Sigmoid colon (tissue), 4 donors: ENCODE data around the gene ZNF195.
"Not testable (repeated sequence)": the region's sequence is repeated elsewhere in the genome, so short reads cannot be mapped to it uniquely, and the experiment has no call there.

Experiments
- EP300 ChIP-seq, 4 donors: sonication (generic); formaldehyde crosslinking; IDR thresholded peaks; one replicate each; pipeline ENCODE4 v1.6.1; 2017; ENCODE audit warnings: antibody characterized with exemption in 4 of 4
- POLR2A ChIP-seq, 2 donors: fragments of 450-650 bp; IDR thresholded peaks; one replicate each; pipeline ENCODE4 v1.6.1; 2016; ENCODE audit warnings: antibody characterized with exemption in 2 of 2, mild to moderate bottlenecking in 2 of 2, moderate library complexity in 2 of 2
- POLR2AphosphoS5 ChIP-seq, 4 donors: sonication (generic); formaldehyde crosslinking; IDR thresholded peaks; one replicate each; pipeline ENCODE4 v1.6.1; 2017; ENCODE audit warnings: antibody characterized with exemption in 4 of 4
- TF ChIP-seq, protein P1 (sequence below), 4 experiments: fragments of 450-650 bp in 3 of 4; fragments of 200-600 bp in 1 of 4; IDR thresholded peaks; one replicate each; pipeline ENCODE4 v1.5.1; 2016 to 2019; ENCODE audit warnings: antibody characterized with exemption in 4 of 4, mild to moderate bottlenecking in 3 of 4, moderate library complexity in 2 of 4

DNA sequence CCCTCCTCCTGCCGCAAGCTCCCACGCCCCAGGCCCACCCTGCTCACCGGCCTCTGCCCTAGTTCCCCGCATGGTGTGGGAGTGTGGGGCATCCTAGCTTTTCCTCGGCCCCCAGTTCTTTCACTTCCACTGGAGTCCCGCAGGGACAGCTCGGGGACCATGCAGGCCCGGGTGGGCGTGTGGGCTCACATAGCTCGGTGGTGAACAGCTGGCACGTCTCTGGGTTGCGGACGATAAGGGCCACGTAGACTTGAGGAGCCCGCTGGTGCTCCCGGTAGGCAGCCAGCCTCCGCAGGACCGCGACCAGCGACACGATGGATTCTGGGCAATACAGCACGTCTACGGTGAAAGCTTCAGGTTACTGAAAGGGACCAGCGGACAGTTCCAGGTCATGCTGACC, 34.7 kb upstream of the ZNF195 start:
- not testable (repeated sequence) for TF ChIP-seq POLR2A, POLR2AphosphoS5, EP300 (IDR thresholded peaks at IDR 0.05)
- TF ChIP-seq, protein P1, sequence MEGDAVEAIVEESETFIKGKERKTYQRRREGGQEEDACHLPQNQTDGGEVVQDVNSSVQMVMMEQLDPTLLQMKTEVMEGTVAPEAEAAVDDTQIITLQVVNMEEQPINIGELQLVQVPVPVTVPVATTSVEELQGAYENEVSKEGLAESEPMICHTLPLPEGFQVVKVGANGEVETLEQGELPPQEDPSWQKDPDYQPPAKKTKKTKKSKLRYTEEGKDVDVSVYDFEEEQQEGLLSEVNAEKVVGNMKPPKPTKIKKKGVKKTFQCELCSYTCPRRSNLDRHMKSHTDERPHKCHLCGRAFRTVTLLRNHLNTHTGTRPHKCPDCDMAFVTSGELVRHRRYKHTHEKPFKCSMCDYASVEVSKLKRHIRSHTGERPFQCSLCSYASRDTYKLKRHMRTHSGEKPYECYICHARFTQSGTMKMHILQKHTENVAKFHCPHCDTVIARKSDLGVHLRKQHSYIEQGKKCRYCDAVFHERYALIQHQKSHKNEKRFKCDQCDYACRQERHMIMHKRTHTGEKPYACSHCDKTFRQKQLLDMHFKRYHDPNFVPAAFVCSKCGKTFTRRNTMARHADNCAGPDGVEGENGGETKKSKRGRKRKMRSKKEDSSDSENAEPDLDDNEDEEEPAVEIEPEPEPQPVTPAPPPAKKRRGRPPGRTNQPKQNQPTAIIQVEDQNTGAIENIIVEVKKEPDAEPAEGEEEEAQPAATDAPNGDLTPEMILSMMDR (IDR thresholded peaks at IDR 0.05) = not testable (repeated sequence)
